Adrenal gland (tissue), 12 donors: ENCODE data around the gene CDK6. TPM values are rescaled to one million over a fixed set of nuclear protein-coding genes. Genes with fewer than 3 reads are reported as not detected.

Experiments used
- DNase-seq, 7 donors: peaks; one replicate each; pipeline ENCODE4 v3.0.0-alpha.2; 2019 to 2020
- H3K27ac ChIP-seq, 5 donors: fragments of 200-600 bp; sonication (generic) in 4 of 5; 1 replicate in 3 of 5; 2 replicates in 2 of 5; pipeline versions ENCODE4 v1.5.1 to v1.8.0; 2016 to 2020; ENCODE audit warnings: mild to moderate bottlenecking in 1 of 5
- H3K27me3 ChIP-seq: fragments of 200-600 bp; 2 replicates; pipeline ENCODE4 v1.8.0; 2021
- H3K36me3 ChIP-seq, 2 donors: fragments of 200-600 bp; replicated peaks in 1 of 2; 1 replicate in 1 of 2; 2 replicates in 1 of 2; pipeline versions ENCODE4 v1.5.1 to v1.8.0; 2018 to 2022
- H3K4me1 ChIP-seq, 2 donors: fragments of 200-600 bp; replicated peaks in 1 of 2; 1 replicate in 1 of 2; 2 replicates in 1 of 2; pipeline versions ENCODE4 v1.5.1 to v1.8.0; 2018 to 2021
- H3K4me3 ChIP-seq, 4 donors: fragments of 200-600 bp; sonication (generic) in 3 of 4; one replicate each; pipeline ENCODE4 v1.5.1; 2016 to 2018
- H3K9me3 ChIP-seq, 3 donors: fragments of 200-600 bp; sonication (generic) in 1 of 3; replicated peaks in 1 of 3; 1 replicate in 2 of 3; 2 replicates in 1 of 3; pipeline versions ENCODE4 v1.5.1 to v1.8.0; 2016 to 2021
- CTCF ChIP-seq, 6 experiments: fragments of 450-650 bp in 4 of 6; fragments of 200-600 bp in 2 of 6; sonication (generic) in 1 of 6; IDR thresholded peaks; 1 replicate in 5 of 6; 2 replicates in 1 of 6; pipeline versions ENCODE4 v1.5.1 to v1.8.0; 2016 to 2021; ENCODE audit warnings: antibody characterized with exemption in 6 of 6, mild to moderate bottlenecking in 2 of 6, moderate library complexity in 1 of 6
- POLR2A ChIP-seq, 2 donors: fragments of 450-650 bp; IDR thresholded peaks; one replicate each; pipeline ENCODE4 v1.6.1; 2017; ENCODE audit warnings: antibody characterized with exemption in 2 of 2, mild to moderate bottlenecking in 2 of 2, moderate library complexity in 1 of 2
- WGBS, 4 donors: extraction: QIAGEN DNeasy Blood & Tissue Kit in 2 of 4; methylation state at CpG; one replicate each; pipeline versions ENCODE4 v1.1.5 to v1.1.7; 2013 to 2017; 5-methylcytosine and 5-hydroxymethylcytosine counted together
- intact Hi-C, 2 donors: fragments of 100-400 bp; cut with DNase I; formaldehyde crosslinking; loops; one replicate each; pipeline versions ENCODE4 v1.14.1 to v1.15.0; 2022 to 2023
- polyA plus RNA-seq, 3 donors: library from polyadenylated mRNA; stranded (reverse); fragments of 200-250 nt in 2 of 3; fragments of 350-450 nt in 1 of 3; fragmentation: Illumina TruSeq in 1 of 3; extraction: RNeasy Lipid Tissue Mini Kit (QIAGEN cat#74804) in 1 of 3; gene quantifications; one replicate each; pipeline ENCODE4 v1.2.3, GENCODE V29; 2013 to 2014
- total RNA-seq, 9 donors: library from RNA; depleted of rRNA in 4 of 9; stranded (reverse); fragments of >200 nt in 4 of 9; fragments of 120-200 nt in 1 of 9; fragmentation: NEBNext Ultra II Directional in 1 of 9; extraction: Animal tissue kit (Norgen Biotek cat#: 25700) in 1 of 9; gene quantifications; one replicate each; pipeline versions ENCODE4 v1.1.0 to v1.2.4, GENCODE V29; 2013 to 2023
- donor health status: healthy with polysubstance abuse.
- donor health status: Bipolar disorder and iron deficiency.
- donor health status: DM: yes; HTN: yes; CAD: no.
- donor health status: DM: no; HTN: no; CAD: no.
- donor health status: DM: no; HTN: no; CAD: no.
- donor health status: DM: yes; HTN: yes; CAD: no.

Gene CDK6
- total and polyA plus RNA-seq, 12 donors: 2.5 to 151 (median 33.4) TPM

- no peak for DNase-seq
- Histone ChIP-seq H3K27me3 (no peaks in the 10 kb centered on the region), H3K36me3 (peaks cover 0 to 7% of the 10 kb centered on the region in 2 donors), H3K4me1 (peaks cover 22 to 41% of the 10 kb centered on the region in 2 donors), H3K27ac (no peak overlapping the region), H3K4me3 (no peak overlapping the region), H3K9me3 (no peaks in the 10 kb centered on the region)
- TF ChIP-seq POLR2A (IDR thresholded peaks at IDR 0.05) (no peak), CTCF (IDR thresholded peaks at IDR 0.05) (no peak)
- intact Hi-C loops: loop anchor here in 1 of 2 donors (10.0 kb wide), 1 partner anchor 50 kb away; no protein-coding TSS in a partner anchor
These were observed 251.4 kb downstream of the CDK6 start for GRCh38 chr7:92584953-92585352.

DNA sequence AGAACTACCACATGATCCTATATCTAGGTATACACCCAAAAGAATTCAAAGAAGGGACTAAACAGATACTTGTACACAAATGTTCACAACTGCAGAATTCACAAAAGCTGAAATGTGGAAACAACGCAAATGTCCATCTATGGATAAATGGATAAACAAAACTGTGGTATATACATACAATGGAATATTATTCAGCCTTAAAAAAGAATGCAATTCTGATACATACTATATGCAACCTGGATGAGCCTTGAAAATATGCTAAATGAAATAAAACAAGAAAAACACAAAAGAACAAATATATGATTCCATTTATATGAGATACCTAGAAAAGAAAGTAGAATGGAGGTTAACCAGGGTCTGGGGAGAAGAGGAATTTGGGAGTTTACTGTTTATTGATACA lies 253.4 kb downstream of the CDK6 start:
- 89 to 100% (median 98%) methylated on average over 1 of the region's 1 CpG for WGBS, 4 donors
- intact Hi-C loops: loop anchor here in 1 of 2 donors (10.0 kb wide), 1 partner anchor 48 kb away; no protein-coding TSS in a partner anchor
- no peak for TF ChIP-seq CTCF (IDR thresholded peaks at IDR 0.05)
- TF ChIP-seq POLR2A (IDR thresholded peaks at IDR 0.05): no peak
- Histone ChIP-seq H3K9me3 (no peaks in the 10 kb centered on the region), H3K27ac (no peak overlapping the region), H3K4me3 (no peak overlapping the region), H3K27me3 (no peaks in the 10 kb centered on the region), H3K4me1 (peaks cover 9 to 27% of the 10 kb centered on the region in 2 donors), H3K36me3 (peaks cover 0 to 27% of the 10 kb centered on the region in 2 donors)
- DNase-seq: no peak

GRCh38 chr7:92576296-92576695 lies 260.1 kb downstream of the CDK6 start:
- Histone ChIP-seq H3K4me3 (no peak overlapping the region), H3K36me3 (peaks cover 0 to 81% of the 10 kb centered on the region in 2 donors), H3K27me3 (no peaks in the 10 kb centered on the region), H3K4me1 (peaks cover 0 to 8% of the 10 kb centered on the region in 2 donors), H3K9me3 (no peaks in the 10 kb centered on the region), H3K27ac (no peak overlapping the region)
- WGBS, 4 donors: 80 to 85% (median 83%) methylated on average over 3 of the region's 3 CpGs
- intact Hi-C loops: no loop called here
- DNase-seq: no peak
- TF ChIP-seq POLR2A (IDR thresholded peaks at IDR 0.05): no peak
- TF ChIP-seq CTCF (IDR thresholded peaks at IDR 0.05): no peak

DNA sequence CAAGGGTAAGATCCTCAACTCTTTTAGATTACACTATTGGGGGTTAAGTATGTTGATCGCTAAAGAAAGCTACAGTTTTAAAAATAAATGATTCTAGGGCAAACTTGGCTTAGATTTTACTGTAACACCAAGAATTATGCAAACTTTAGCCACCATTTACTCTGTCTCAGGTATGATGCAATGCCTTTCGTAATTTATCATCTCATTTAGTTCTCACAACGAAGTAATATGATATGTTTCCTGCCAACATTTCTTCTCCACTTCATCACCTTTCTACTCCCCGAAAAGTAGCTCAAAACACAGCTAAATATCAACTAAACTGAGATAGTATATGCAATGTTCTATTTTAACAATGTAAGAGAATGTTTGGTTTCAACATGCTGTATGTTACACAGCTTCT lies 267.2 kb downstream of the CDK6 start:
- no peak overlapping the region for H3K27ac ChIP-seq
- intact Hi-C loops: no loop called here
- peaks cover 0 to 73% of the 10 kb centered on the region in 2 donors for H3K36me3 ChIP-seq
- whole genome bisulfite sequencing, 4 donors: 76 to 85% (median 82%) methylated on average over 4 of the region's 4 CpGs
- no peaks in the 10 kb centered on the region for H3K27me3 ChIP-seq
- H3K4me3 ChIP-seq: no peak overlapping the region
- no peaks in the 10 kb centered on the region for H3K4me1 ChIP-seq
- no peak for DNase-seq
- no peaks in the 10 kb centered on the region for H3K9me3 ChIP-seq
- TF ChIP-seq POLR2A (IDR thresholded peaks at IDR 0.05) (no peak), CTCF (IDR thresholded peaks at IDR 0.05) (no peak)
